Keratinocyte (primary cell): ENCODE data around the gene ZNF280D.
"Not testable (repeated sequence)": the region's sequence is repeated elsewhere in the genome, so short reads cannot be mapped to it uniquely, and the experiment has no call there.

Source experiments
- EZH2 ChIP-seq: IDR thresholded peaks from one replicate; pipeline ENCODE4 v1.6.1; 2012; ENCODE audit warnings: inconsistent platforms, mild to moderate bottlenecking, low read length, moderate library complexity
- TF ChIP-seq, protein P1 (sequence below), 3 experiments: IDR thresholded peaks in 1 of 3; conservative IDR thresholded peaks in 1 of 3; optimal IDR thresholded peaks in 1 of 3; 2 replicates in 2 of 3; 3 replicates in 1 of 3; pipeline versions ENCODE3 to v1.5.1; 2011; ENCODE audit warnings: low read length in 3 of 3, mild to moderate bottlenecking in 3 of 3, moderate library complexity in 2 of 3, control low read depth in 1 of 3, inconsistent platforms in 1 of 3; ENCODE audit not compliant: insufficient read depth in 2 of 3; ENCODE audit errors: extremely low read depth in 1 of 3

GRCh38 chr15:56780102-56780725 lies 46.9 kb upstream of the ZNF280D start:
- TF ChIP-seq, protein P1, sequence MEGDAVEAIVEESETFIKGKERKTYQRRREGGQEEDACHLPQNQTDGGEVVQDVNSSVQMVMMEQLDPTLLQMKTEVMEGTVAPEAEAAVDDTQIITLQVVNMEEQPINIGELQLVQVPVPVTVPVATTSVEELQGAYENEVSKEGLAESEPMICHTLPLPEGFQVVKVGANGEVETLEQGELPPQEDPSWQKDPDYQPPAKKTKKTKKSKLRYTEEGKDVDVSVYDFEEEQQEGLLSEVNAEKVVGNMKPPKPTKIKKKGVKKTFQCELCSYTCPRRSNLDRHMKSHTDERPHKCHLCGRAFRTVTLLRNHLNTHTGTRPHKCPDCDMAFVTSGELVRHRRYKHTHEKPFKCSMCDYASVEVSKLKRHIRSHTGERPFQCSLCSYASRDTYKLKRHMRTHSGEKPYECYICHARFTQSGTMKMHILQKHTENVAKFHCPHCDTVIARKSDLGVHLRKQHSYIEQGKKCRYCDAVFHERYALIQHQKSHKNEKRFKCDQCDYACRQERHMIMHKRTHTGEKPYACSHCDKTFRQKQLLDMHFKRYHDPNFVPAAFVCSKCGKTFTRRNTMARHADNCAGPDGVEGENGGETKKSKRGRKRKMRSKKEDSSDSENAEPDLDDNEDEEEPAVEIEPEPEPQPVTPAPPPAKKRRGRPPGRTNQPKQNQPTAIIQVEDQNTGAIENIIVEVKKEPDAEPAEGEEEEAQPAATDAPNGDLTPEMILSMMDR (optimal IDR thresholded peaks at IDR 0.05 in 1 of 3, IDR thresholded peaks at IDR 0.05 in 1 of 3, conservative IDR thresholded peaks at IDR 0.05 in 1 of 3; ENCODE audit: extremely low read depth in 1 of 3, insufficient read depth in 2 of 3, low read length in 3 of 3): not testable (repeated sequence)
- TF ChIP-seq EZH2: not testable (repeated sequence)
